GM19240 (cell line): Measurements from ENCODE around the gene GHR.
"Not testable (repeated sequence)": the region's sequence is repeated elsewhere in the genome, so short reads cannot be mapped to it uniquely, and the experiment has no call there.

ENCODE experiments used
- DNase-seq: peaks from one replicate; pipeline ENCODE4 v3.0.0; 2011; ENCODE audit warnings: low spot score; ENCODE audit not compliant: insufficient read length

The GHR gene

GRCh38 chr5:42641336-42642005 is 218.2 kb downstream of the GHR start:
- no peak for DNase-seq

- no peak for DNase-seq
Observed at GRCh38 chr5:42642006-42642405, 218.8 kb downstream of the GHR start.

GRCh38 chr5:42643360-42643759 is 220.1 kb downstream of the GHR start:
- no peak for DNase-seq

- no peak for DNase-seq
Observed at GRCh38 chr5:42645138-42645537, 221.9 kb downstream of the GHR start.

GRCh38 chr5:42648036-42648435 is 224.8 kb downstream of the GHR start:
- no peak for DNase-seq

- DNase-seq = no peak
Observed at GRCh38 chr5:42648915-42649314, 225.7 kb downstream of the GHR start.

- no peak for DNase-seq
Observed at GRCh38 chr5:42650084-42650483, 226.8 kb downstream of the GHR start.

GRCh38 chr5:42653705-42654104 is 230.5 kb downstream of the GHR start:
- DNase-seq = no peak

GRCh38 chr5:42654645-42655044 is 231.4 kb downstream of the GHR start:
- DNase-seq = no peak

- no peak for DNase-seq
Observed at GRCh38 chr5:42655982-42656650, 232.9 kb downstream of the GHR start.

- no peak for DNase-seq
Observed at GRCh38 chr5:42656651-42657015, 233.4 kb downstream of the GHR start.

GRCh38 chr5:42659869-42660268 is 236.6 kb downstream of the GHR start:
- DNase-seq = not testable (repeated sequence)

GRCh38 chr5:42665857-42666256 is 242.6 kb downstream of the GHR start:
- no peak for DNase-seq

GRCh38 chr5:42666869-42667268 is 243.6 kb downstream of the GHR start:
- DNase-seq = no peak

GRCh38 chr5:42668254-42668653 is 245.0 kb downstream of the GHR start:
- DNase-seq = no peak

GRCh38 chr5:42672925-42673324 is 249.7 kb downstream of the GHR start:
- DNase-seq = no peak

- no peak for DNase-seq
Observed at GRCh38 chr5:42675602-42676001, 252.4 kb downstream of the GHR start.

GRCh38 chr5:42676362-42676761 is 253.1 kb downstream of the GHR start:
- DNase-seq = no peak

GRCh38 chr5:42677156-42677842 is 254.1 kb downstream of the GHR start:
- no peak for DNase-seq

- no peak for DNase-seq
Observed at GRCh38 chr5:42680046-42680445, 256.8 kb downstream of the GHR start.

- DNase-seq = not testable (repeated sequence)
Observed at GRCh38 chr5:42685078-42685477, 261.8 kb downstream of the GHR start.

- no peak for DNase-seq
Observed at GRCh38 chr5:42689391-42689790, 266.2 kb downstream of the GHR start.
